Measurements from ENCODE around the gene PRR7.
"Not testable (repeated sequence)": the region's sequence is repeated elsewhere in the genome, so short reads cannot be mapped to it uniquely, and the experiment has no call there.

The PRR7 gene

GRCh38 chr5:177485753-177486152 lies 39.1 kb downstream of the PRR7 start:
- not testable (repeated sequence) for DNase-seq

GRCh38 chr5:177486256-177486655 lies 39.6 kb downstream of the PRR7 start:
- no peak for DNase-seq

GRCh38 chr5:177487144-177487543 lies 40.5 kb downstream of the PRR7 start:
- DNase-seq: no peak

- DNase-seq: no peak
Observed at GRCh38 chr5:177487975-177488374, 41.4 kb downstream of the PRR7 start.

- no peak for DNase-seq
Observed at GRCh38 chr5:177489119-177489716, 42.6 kb downstream of the PRR7 start.

- no peak for DNase-seq
Observed at GRCh38 chr5:177490311-177490991, 43.8 kb downstream of the PRR7 start.

- no peak for DNase-seq
Observed at GRCh38 chr5:177490992-177491391, 44.4 kb downstream of the PRR7 start.

GRCh38 chr5:177491429-177491945 lies 44.9 kb downstream of the PRR7 start:
- DNase-seq: no peak

- DNase-seq: no peak
Observed at GRCh38 chr5:177491983-177492746, 45.6 kb downstream of the PRR7 start.

- no peak for DNase-seq
Observed at GRCh38 chr5:177492841-177493240, 46.2 kb downstream of the PRR7 start.

GRCh38 chr5:177493795-177494345 lies 47.3 kb downstream of the PRR7 start:
- no peak for DNase-seq

GRCh38 chr5:177494346-177495195 lies 48.0 kb downstream of the PRR7 start:
- DNase-seq: peak; percentile 30

- DNase-seq: no peak
Observed at GRCh38 chr5:177495243-177496060, 48.8 kb downstream of the PRR7 start.

GRCh38 chr5:177496070-177496726 lies 49.6 kb downstream of the PRR7 start:
- no peak for DNase-seq

GRCh38 chr5:177496727-177497291 lies 50.2 kb downstream of the PRR7 start:
- no peak for DNase-seq

GRCh38 chr5:177497292-177498012 lies 50.8 kb downstream of the PRR7 start, which contains the start of gene PDLIM7:
TSS of gene PDLIM7 (minus strand) at chr5:177497604. CDS start at chr5:177496512, 1,092 bp downstream.
- peak; percentile 96 for DNase-seq

GRCh38 chr5:177498013-177498787 lies 51.6 kb downstream of the PRR7 start:
- DNase-seq: no peak

- DNase-seq: no peak
Observed at GRCh38 chr5:177499842-177500241, 53.2 kb downstream of the PRR7 start.
